HL-60 (cell line): ENCODE results near the gene FLOT1.

Source experiments
- GABPA ChIP-seq: IDR thresholded peaks from 2 replicates; pipeline ENCODE4 v1.6.1; 2012; ENCODE audit warnings: low read depth
- POLR2AphosphoS5 ChIP-seq: IDR thresholded peaks from 2 replicates; pipeline ENCODE4 v1.6.1; 2012; ENCODE audit warnings: low read depth
- TF ChIP-seq, protein P1 (sequence below): IDR thresholded peaks from one replicate; pipeline ENCODE4 v1.5.1; 2011; ENCODE audit warnings: low read length, control low read depth, inconsistent platforms; ENCODE audit not compliant: insufficient read depth

DNA sequence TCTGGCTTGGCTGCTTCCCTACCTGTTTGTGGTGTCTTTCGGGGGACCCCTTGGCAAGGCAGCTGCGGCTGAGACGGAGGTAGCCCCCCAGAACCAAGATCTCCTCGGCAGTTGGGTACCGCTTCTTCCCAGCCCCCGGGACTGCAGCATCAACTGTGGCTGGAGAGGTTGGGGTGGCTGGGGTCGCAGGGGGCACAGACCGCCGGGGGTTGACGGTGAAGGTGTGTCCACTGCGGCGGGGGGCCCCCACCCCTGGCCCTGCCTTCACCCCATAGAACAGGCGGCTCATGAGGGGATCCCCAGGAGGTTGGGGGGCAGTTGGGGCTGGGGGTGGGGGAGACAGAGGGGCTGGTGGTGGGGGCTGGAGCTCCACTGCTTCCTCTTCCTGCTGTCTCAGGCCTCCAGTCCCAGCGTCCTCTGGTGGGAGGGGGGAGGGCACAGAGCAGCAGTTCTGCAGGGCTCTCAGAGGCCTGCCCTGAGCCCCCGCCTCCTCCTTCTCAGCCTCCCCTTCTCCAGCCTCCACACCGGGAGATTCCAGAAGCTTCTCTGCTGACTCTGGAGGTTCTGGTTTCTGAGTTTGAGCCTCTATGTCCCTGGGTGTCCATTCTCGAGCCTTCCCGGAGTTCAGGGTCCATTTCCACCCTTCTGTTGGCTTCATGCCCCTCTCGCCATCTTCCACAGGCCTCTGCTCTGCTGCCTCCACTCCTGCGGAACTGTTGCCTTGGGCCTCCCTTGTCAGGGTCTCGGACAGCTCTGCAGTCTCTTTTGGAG, 57.9 kb downstream of the FLOT1 start:
- TF ChIP-seq, protein P1, sequence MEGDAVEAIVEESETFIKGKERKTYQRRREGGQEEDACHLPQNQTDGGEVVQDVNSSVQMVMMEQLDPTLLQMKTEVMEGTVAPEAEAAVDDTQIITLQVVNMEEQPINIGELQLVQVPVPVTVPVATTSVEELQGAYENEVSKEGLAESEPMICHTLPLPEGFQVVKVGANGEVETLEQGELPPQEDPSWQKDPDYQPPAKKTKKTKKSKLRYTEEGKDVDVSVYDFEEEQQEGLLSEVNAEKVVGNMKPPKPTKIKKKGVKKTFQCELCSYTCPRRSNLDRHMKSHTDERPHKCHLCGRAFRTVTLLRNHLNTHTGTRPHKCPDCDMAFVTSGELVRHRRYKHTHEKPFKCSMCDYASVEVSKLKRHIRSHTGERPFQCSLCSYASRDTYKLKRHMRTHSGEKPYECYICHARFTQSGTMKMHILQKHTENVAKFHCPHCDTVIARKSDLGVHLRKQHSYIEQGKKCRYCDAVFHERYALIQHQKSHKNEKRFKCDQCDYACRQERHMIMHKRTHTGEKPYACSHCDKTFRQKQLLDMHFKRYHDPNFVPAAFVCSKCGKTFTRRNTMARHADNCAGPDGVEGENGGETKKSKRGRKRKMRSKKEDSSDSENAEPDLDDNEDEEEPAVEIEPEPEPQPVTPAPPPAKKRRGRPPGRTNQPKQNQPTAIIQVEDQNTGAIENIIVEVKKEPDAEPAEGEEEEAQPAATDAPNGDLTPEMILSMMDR = no peak
- TF ChIP-seq POLR2AphosphoS5 (no peak), GABPA (no peak)
